Measurements from ENCODE around the gene RPLP1. TPM values are rescaled to one million over a fixed set of nuclear protein-coding genes. Genes with fewer than 3 reads are reported as not detected.

The RPLP1 gene
- total and polyA plus RNA-seq, 2 of the 8 experiments (the other 6 are each of a cell fraction or from before 2014, with no cell fraction given): 2,089 to 4,387 TPM

DNA sequence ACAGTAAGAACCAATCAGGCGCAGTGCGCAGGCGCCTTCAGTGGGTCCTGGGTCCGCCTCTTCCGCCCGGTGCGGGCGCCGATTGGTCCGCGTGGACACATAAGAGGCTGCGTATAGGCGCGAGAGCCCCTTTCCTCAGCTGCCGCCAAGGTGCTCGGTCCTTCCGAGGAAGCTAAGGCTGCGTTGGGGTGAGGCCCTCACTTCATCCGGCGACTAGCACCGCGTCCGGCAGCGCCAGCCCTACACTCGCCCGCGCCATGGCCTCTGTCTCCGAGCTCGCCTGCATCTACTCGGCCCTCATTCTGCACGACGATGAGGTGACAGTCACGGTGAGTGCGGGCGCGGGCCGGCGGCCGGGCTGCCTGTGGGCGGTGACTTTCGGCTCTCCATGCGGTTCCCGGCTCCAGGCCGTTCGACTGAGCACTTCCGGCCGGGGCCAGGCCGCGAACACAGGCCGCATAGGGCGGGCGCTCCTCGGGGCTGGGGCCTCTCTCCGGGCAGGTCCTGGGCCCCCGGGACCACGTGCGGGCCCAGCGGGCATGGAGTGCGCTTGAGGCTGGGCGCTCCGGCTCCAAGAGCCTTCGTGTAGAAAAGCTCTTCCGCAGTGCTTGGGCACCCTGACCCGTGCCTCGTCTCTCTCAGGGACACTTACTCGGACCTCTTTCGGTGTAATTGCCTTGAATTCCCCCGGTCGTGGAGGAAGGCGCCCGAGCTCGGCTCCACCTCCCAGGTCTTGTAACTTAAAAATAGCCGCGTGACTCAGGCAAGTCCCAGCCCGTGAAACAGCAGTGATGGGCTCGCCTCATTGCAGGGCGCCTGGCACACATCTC is at the start of gene RPLP1 (continued):
- TF ChIP-seq CBX8 (IDR thresholded peaks at IDR 0.05; ENCODE audit: borderline replicate concordance, low read depth, low read length): no peak

Data from H1 (cell line).